WTC11 (cell line): ENCODE measurements around the gene ETV7.

Experiments used
- E2F4 ChIP-seq: sonication (generic); formaldehyde crosslinking; IDR thresholded peaks from 2 replicates; pipeline ENCODE4 v1.8.1; 2022; ENCODE audit warnings: low read depth, mild to moderate bottlenecking, moderate library complexity, missing genetic modification reagents, borderline replicate concordance
- ELF4 ChIP-seq: sonication (generic); formaldehyde crosslinking; IDR thresholded peaks from 2 replicates; pipeline ENCODE4 v1.8.1; 2022; ENCODE audit warnings: low read depth, mild to moderate bottlenecking, moderate library complexity, missing genetic modification reagents
- EMX1 ChIP-seq: fragments of 250-450 bp; sonication (Bioruptor Pico); IDR thresholded peaks from 2 replicates; pipeline ENCODE4 v1.8.0; 2021; ENCODE audit warnings: mild to moderate bottlenecking
- ESRRA ChIP-seq: sonication (generic); formaldehyde crosslinking; IDR thresholded peaks from 2 replicates; pipeline ENCODE4 v1.8.1; 2022; ENCODE audit warnings: mild to moderate bottlenecking, missing genetic modification reagents, borderline replicate concordance
- FOXJ3 ChIP-seq: sonication (generic); formaldehyde crosslinking; IDR thresholded peaks from 2 replicates; pipeline ENCODE4 v1.9.0; 2021; ENCODE audit warnings: missing genetic modification reagents, mild to moderate bottlenecking, borderline replicate concordance
- FOXK1 ChIP-seq: sonication (generic); formaldehyde crosslinking; IDR thresholded peaks from 2 replicates; pipeline ENCODE4 v1.8.0; 2022; ENCODE audit warnings: mild to moderate bottlenecking, moderate library complexity, missing genetic modification reagents
- NR1H2 ChIP-seq: sonication (generic); formaldehyde crosslinking; IDR thresholded peaks from 2 replicates; pipeline ENCODE4 v1.9.0; 2021; ENCODE audit warnings: mild to moderate bottlenecking, moderate library complexity, missing genetic modification reagents
- NR3C1 ChIP-seq: sonication (generic); formaldehyde crosslinking; conservative IDR thresholded peaks from 2 replicates; pipeline ENCODE4 v1.8.1; 2023; ENCODE audit warnings: low read depth, mild to moderate bottlenecking, missing genetic modification reagents
- TF ChIP-seq, protein P1 (sequence below): fragments of 200-600 bp; IDR thresholded peaks from 2 replicates; pipeline ENCODE4 v1.8.0; 2022; ENCODE audit warnings: antibody characterized with exemption
- TF ChIP-seq, protein P2 (sequence below): sonication (generic); formaldehyde crosslinking; IDR thresholded peaks from 2 replicates; pipeline ENCODE4 v1.8.0; 2022; ENCODE audit warnings: mild to moderate bottlenecking, missing genetic modification reagents
- TF ChIP-seq, protein P3 (sequence below): sonication (generic); formaldehyde crosslinking; IDR thresholded peaks from 2 replicates; pipeline ENCODE4 v1.8.1; 2022; ENCODE audit warnings: mild to moderate bottlenecking, moderate library complexity, missing genetic modification reagents
- TF ChIP-seq, protein P4 (sequence below): sonication (generic); formaldehyde crosslinking; IDR thresholded peaks from 2 replicates; pipeline ENCODE4 v1.8.1; 2023; ENCODE audit warnings: mild to moderate bottlenecking, moderate library complexity, missing genetic modification reagents

DNA sequence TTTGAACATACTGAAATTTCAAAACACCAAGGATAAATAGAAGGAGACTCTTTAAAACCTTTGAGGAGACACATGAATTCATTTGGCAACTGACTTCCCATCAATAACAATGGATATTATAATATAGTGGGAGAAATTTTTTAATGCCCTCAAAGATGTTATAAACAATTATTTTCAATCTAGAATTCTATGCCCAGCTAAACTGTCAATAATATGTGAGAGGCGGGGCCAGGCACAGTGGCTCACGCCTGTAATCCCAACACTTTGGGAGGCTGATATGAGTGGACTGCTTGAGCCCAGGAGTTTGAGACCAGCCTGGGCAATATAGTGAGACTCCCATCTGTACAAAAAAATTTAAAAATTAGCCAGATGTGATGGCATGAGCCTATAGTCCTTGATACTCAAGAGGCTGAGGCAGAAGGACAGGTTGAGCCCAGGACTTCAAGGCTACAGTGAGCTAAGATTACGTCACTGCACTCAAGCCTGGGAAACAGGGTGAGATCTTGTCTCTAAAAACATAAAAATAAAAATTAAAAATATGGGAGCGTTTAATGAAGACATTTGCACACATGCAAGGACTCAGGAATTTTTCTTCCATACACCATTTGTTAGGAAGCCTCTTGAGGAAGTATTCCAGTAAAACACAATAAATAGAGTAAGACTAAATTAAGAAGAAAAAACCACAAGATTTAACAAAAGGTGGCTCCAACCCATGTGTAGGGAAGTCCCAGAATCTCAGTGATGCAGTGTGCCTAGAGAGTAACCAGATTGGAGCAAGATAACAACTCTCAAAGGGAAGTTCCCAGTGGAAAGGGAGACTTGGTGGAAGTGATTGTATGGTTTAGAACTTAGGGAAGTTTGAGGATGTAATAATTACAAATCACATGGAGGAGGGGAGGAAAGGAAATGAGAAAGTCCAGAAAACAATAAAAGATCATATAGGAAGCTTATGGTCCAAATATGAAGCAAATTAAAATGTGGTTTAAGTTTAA is 26.3 kb upstream of the ETV7 start:
- TF ChIP-seq, protein P1, sequence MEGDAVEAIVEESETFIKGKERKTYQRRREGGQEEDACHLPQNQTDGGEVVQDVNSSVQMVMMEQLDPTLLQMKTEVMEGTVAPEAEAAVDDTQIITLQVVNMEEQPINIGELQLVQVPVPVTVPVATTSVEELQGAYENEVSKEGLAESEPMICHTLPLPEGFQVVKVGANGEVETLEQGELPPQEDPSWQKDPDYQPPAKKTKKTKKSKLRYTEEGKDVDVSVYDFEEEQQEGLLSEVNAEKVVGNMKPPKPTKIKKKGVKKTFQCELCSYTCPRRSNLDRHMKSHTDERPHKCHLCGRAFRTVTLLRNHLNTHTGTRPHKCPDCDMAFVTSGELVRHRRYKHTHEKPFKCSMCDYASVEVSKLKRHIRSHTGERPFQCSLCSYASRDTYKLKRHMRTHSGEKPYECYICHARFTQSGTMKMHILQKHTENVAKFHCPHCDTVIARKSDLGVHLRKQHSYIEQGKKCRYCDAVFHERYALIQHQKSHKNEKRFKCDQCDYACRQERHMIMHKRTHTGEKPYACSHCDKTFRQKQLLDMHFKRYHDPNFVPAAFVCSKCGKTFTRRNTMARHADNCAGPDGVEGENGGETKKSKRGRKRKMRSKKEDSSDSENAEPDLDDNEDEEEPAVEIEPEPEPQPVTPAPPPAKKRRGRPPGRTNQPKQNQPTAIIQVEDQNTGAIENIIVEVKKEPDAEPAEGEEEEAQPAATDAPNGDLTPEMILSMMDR, result no peak
- TF ChIP-seq EMX1 (CRISPR knock-in tag) (no peak), ESRRA (CRISPR knock-in tag) (no peak), FOXJ3 (CRISPR knock-in tag) (no peak), FOXK1 (CRISPR knock-in tag) (no peak), NR1H2 (CRISPR knock-in tag) (no peak), E2F4 (CRISPR knock-in tag) (no peak), ELF4 (CRISPR knock-in tag) (no peak), NR3C1 (no peak)
- TF ChIP-seq, protein P2, sequence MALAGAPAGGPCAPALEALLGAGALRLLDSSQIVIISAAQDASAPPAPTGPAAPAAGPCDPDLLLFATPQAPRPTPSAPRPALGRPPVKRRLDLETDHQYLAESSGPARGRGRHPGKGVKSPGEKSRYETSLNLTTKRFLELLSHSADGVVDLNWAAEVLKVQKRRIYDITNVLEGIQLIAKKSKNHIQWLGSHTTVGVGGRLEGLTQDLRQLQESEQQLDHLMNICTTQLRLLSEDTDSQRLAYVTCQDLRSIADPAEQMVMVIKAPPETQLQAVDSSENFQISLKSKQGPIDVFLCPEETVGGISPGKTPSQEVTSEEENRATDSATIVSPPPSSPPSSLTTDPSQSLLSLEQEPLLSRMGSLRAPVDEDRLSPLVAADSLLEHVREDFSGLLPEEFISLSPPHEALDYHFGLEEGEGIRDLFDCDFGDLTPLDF, result no peak
- TF ChIP-seq, protein P3, sequence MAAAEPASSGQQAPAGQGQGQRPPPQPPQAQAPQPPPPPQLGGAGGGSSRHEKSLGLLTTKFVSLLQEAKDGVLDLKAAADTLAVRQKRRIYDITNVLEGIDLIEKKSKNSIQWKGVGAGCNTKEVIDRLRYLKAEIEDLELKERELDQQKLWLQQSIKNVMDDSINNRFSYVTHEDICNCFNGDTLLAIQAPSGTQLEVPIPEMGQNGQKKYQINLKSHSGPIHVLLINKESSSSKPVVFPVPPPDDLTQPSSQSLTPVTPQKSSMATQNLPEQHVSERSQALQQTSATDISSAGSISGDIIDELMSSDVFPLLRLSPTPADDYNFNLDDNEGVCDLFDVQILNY (CRISPR knock-in tag), result no peak
- TF ChIP-seq, protein P4, sequence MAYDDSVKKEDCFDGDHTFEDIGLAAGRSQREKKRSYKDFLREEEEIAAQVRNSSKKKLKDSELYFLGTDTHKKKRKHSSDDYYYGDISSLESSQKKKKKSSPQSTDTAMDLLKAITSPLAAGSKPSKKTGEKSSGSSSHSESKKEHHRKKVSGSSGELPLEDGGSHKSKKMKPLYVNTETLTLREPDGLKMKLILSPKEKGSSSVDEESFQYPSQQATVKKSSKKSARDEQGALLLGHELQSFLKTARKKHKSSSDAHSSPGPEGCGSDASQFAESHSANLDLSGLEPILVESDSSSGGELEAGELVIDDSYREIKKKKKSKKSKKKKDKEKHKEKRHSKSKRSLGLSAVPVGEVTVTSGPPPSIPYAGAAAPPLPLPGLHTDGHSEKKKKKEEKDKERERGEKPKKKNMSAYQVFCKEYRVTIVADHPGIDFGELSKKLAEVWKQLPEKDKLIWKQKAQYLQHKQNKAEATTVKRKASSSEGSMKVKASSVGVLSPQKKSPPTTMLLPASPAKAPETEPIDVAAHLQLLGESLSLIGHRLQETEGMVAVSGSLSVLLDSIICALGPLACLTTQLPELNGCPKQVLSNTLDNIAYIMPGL, result no peak
